Nephron progenitor cell (in vitro differentiated cells): Measurements from ENCODE around the gene C12orf42.
A peak's percentile ranks its signal among the peaks of the same experiment; 100 is the strongest.

ENCODE experiments used
- DNase-seq: peaks from one replicate; pipeline ENCODE4 v3.0.0; 2021
- H3K27ac Mint-ChIP-seq: 2 replicates; pipeline ENCODE4 v1.8.0; 2021; ENCODE audit warnings: mild to moderate bottlenecking, moderate library complexity, mixed read lengths
- H3K27me3 Mint-ChIP-seq: 2 replicates; pipeline ENCODE4 v1.8.0; 2021; ENCODE audit warnings: mild to moderate bottlenecking, low read depth, mixed read lengths; ENCODE audit not compliant: poor library complexity
- H3K36me3 Mint-ChIP-seq: 2 replicates; pipeline ENCODE4 v1.8.0; 2021; ENCODE audit warnings: low read depth, mixed read lengths
- H3K4me1 Mint-ChIP-seq: 2 replicates; pipeline ENCODE4 v1.8.0; 2021; ENCODE audit warnings: mixed read lengths
- H3K4me3 Mint-ChIP-seq: 2 replicates; pipeline ENCODE4 v1.8.0; 2021; ENCODE audit warnings: mild to moderate bottlenecking, moderate library complexity, mixed read lengths
- H3K9me3 Mint-ChIP-seq: 2 replicates; pipeline ENCODE4 v1.8.0; 2021; ENCODE audit warnings: mild to moderate bottlenecking, moderate library complexity, mixed read lengths
- TF ChIP-seq, protein P1 (sequence below): fragments of 200-600 bp; sonication (generic); IDR thresholded peaks from 2 replicates; pipeline ENCODE4 v1.5.0; 2021; ENCODE audit warnings: antibody characterized with exemption

Gene C12orf42

GRCh38 chr12:103494051-103494733 is 1.6 kb downstream of the C12orf42 start:
- Mint-ChIP-seq H3K27me3 (peaks cover 64% of the 10 kb centered on the region), H3K9me3 (no peaks in the 10 kb centered on the region), H3K4me1 (peaks cover 20% of the 10 kb centered on the region), H3K27ac (no peak overlapping the region), H3K36me3 (no peaks in the 10 kb centered on the region), H3K4me3 (peak overlapping the region; percentile 78)
- no peak for DNase-seq
- TF ChIP-seq, protein P1, sequence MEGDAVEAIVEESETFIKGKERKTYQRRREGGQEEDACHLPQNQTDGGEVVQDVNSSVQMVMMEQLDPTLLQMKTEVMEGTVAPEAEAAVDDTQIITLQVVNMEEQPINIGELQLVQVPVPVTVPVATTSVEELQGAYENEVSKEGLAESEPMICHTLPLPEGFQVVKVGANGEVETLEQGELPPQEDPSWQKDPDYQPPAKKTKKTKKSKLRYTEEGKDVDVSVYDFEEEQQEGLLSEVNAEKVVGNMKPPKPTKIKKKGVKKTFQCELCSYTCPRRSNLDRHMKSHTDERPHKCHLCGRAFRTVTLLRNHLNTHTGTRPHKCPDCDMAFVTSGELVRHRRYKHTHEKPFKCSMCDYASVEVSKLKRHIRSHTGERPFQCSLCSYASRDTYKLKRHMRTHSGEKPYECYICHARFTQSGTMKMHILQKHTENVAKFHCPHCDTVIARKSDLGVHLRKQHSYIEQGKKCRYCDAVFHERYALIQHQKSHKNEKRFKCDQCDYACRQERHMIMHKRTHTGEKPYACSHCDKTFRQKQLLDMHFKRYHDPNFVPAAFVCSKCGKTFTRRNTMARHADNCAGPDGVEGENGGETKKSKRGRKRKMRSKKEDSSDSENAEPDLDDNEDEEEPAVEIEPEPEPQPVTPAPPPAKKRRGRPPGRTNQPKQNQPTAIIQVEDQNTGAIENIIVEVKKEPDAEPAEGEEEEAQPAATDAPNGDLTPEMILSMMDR, result no peak

- Mint-ChIP-seq H3K4me1 (peaks cover 20% of the 10 kb centered on the region), H3K9me3 (peaks cover 6% of the 10 kb centered on the region), H3K27me3 (peaks cover 61% of the 10 kb centered on the region), H3K27ac (no peak overlapping the region), H3K4me3 (no peak overlapping the region), H3K36me3 (no peaks in the 10 kb centered on the region)
- TF ChIP-seq, protein P1, result no peak
- DNase-seq, result no peak
These were observed 2.6 kb downstream of the C12orf42 start for GRCh38 chr12:103493199-103493598.

DNA sequence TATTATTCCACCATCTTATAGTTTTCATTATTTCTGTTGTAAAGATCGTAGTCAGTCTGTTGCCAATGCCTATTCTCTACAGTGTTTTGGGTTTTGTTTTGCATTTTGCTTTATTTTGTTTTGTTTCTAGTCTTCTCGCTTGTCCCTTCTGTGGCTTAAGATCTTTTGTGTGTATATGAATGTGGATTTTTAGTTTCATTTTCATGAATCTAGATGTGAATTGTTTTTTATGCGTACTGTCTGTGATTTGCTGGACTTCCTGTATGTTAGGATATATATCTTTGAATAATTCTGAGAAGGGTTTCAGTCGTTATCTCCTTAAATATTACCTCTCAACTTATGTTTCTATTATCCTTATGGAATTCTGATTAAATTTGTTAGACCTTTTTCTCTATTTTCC is 13.4 kb downstream of the C12orf42 start:
- H3K27ac Mint-ChIP-seq, result no peak overlapping the region
- TF ChIP-seq, protein P1, result no peak
- no peaks in the 10 kb centered on the region for H3K36me3 Mint-ChIP-seq
- H3K4me3 Mint-ChIP-seq, result no peak overlapping the region
- peaks cover 4% of the 10 kb centered on the region for H3K27me3 Mint-ChIP-seq
- peaks cover 39% of the 10 kb centered on the region for H3K9me3 Mint-ChIP-seq
- no peak for DNase-seq
- H3K4me1 Mint-ChIP-seq, result no peaks in the 10 kb centered on the region

DNA sequence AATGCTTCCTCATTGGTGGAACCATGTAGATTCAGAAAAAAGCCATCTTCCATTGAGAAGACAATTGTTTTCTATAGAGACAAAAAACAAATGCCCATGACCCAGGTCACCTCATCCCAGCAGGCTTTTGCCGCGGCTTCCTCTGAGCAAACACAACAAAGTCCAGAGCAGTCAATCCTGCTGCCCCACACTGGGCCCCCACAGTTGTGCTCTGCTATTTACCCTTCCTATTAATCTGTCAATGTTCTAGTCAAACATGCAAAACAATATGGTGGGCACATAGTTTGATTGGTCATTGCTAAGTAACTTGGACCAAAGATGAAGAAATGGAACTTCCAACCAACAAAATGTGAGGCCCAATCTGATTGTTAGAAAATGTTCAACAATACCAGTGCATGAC is 20.7 kb downstream of the C12orf42 start:
- TF ChIP-seq, protein P1, result no peak
- H3K27me3 Mint-ChIP-seq, result no peaks in the 10 kb centered on the region
- H3K9me3 Mint-ChIP-seq, result peaks cover 24% of the 10 kb centered on the region
- peaks cover 10% of the 10 kb centered on the region for H3K4me1 Mint-ChIP-seq
- no peak overlapping the region for H3K27ac Mint-ChIP-seq
- H3K4me3 Mint-ChIP-seq, result no peak overlapping the region
- no peaks in the 10 kb centered on the region for H3K36me3 Mint-ChIP-seq
- DNase-seq, result no peak

- Mint-ChIP-seq H3K4me3 (no peak overlapping the region), H3K36me3 (no peaks in the 10 kb centered on the region), H3K27me3 (no peaks in the 10 kb centered on the region), H3K27ac (no peak overlapping the region), H3K9me3 (peaks cover 2% of the 10 kb centered on the region), H3K4me1 (peaks cover 10% of the 10 kb centered on the region)
- DNase-seq, result no peak
- TF ChIP-seq, protein P1, result no peak
These were observed 25.1 kb downstream of the C12orf42 start for GRCh38 chr12:103470664-103471063.

DNA sequence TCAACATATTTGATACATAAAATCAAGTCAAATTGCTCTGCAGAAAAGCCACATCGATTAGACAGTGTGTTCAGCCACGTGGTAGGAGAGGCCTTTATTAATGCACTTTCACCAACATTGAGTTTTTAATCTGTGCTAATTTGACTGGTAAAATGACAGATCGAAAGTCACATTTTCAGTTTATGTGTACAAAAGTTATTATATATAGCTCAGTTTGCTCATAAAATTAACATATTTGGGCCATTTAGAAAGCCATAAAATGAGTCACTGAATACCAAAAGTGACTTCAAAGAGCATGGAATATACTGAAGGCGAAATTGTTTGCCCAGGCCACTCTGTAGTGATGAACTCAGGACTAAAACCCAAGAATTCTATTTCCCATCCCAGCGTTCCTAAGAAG is 26.0 kb downstream of the C12orf42 start:
- Mint-ChIP-seq H3K27ac (no peak overlapping the region), H3K27me3 (no peaks in the 10 kb centered on the region), H3K36me3 (no peaks in the 10 kb centered on the region), H3K4me3 (no peak overlapping the region), H3K4me1 (peaks cover 3% of the 10 kb centered on the region), H3K9me3 (peaks cover 12% of the 10 kb centered on the region)
- TF ChIP-seq, protein P1, result no peak
- DNase-seq, result no peak
